Loucy (cell line): ENCODE results near the gene TBL1XR1.
A peak's percentile ranks its signal among the peaks of the same experiment; 100 is the strongest.
"Not testable (repeated sequence)": the region's sequence is repeated elsewhere in the genome, so short reads cannot be mapped to it uniquely, and the experiment has no call there.

Experiments used
- H2AFZ ChIP-seq: fragments of 200-600 bp; sonication (generic); 2 replicates; pipeline ENCODE4 v1.6.0; 2016; ENCODE audit warnings: antibody characterized with exemption, mild to moderate bottlenecking, low read length, moderate library complexity
- H3F3A ChIP-seq: fragments of 200-600 bp; 2 replicates; pipeline ENCODE4 v1.6.0; 2016; ENCODE audit warnings: antibody characterized with exemption, low read depth, mild to moderate bottlenecking
- H3K27me3 ChIP-seq: fragments of 200-600 bp; sonication (generic); 2 replicates; pipeline ENCODE4 v1.6.1; 2014; ENCODE audit warnings: low read length, mild to moderate bottlenecking; ENCODE audit not compliant: insufficient read depth, poor library complexity, severe bottlenecking
- H3K36me3 ChIP-seq: fragments of 200-600 bp; sonication (generic); 2 replicates; pipeline ENCODE4 v1.6.1; 2016; ENCODE audit warnings: low read length; ENCODE audit not compliant: insufficient read depth
- H3K4me1 ChIP-seq: fragments of 200-600 bp; sonication (generic); 2 replicates; pipeline ENCODE4 v1.5.1; 2014; ENCODE audit warnings: low read length, mild to moderate bottlenecking; ENCODE audit not compliant: insufficient read depth, poor library complexity, severe bottlenecking
- H3K4me2 ChIP-seq: fragments of 200-600 bp; sonication (generic); 2 replicates; pipeline ENCODE4 v1.6.0; 2014; ENCODE audit warnings: antibody characterized with exemption, low read length, low read depth, mild to moderate bottlenecking; ENCODE audit not compliant: poor library complexity, severe bottlenecking
- H3K4me3 ChIP-seq: fragments of 200-600 bp; sonication (generic); 2 replicates; pipeline ENCODE4 v1.5.1; 2014; ENCODE audit warnings: low read length, mild to moderate bottlenecking, mixed read lengths; ENCODE audit not compliant: poor library complexity, severe bottlenecking
- H3K79me2 ChIP-seq: fragments of 200-600 bp; sonication (generic); 2 replicates; pipeline ENCODE4 v1.6.1; 2014; ENCODE audit warnings: low read length; ENCODE audit not compliant: insufficient read depth
- H3K9ac ChIP-seq: fragments of 200-600 bp; sonication (generic); 2 replicates; pipeline ENCODE4 v1.6.0; 2014; ENCODE audit warnings: mild to moderate bottlenecking, low read depth, low read length, moderate library complexity; ENCODE audit not compliant: poor library complexity, severe bottlenecking
- H3K9me2 ChIP-seq: fragments of 200-600 bp; sonication (generic); replicated peaks from 2 replicates; pipeline ENCODE4 v1.6.1; 2016; ENCODE audit warnings: low read depth, low read length, mixed read lengths
- H3K9me3 ChIP-seq: fragments of 200-600 bp; sonication (generic); 2 replicates; pipeline ENCODE4 v1.6.1; 2014; ENCODE audit warnings: mild to moderate bottlenecking, antibody characterized with exemption, low read length, low read depth; ENCODE audit not compliant: insufficient read depth
- H4K20me1 ChIP-seq: fragments of 200-600 bp; sonication (generic); 2 replicates; pipeline ENCODE4 v1.6.0; 2014; ENCODE audit warnings: antibody characterized with exemption, low read length, mild to moderate bottlenecking; ENCODE audit not compliant: insufficient read depth, poor library complexity, severe bottlenecking
- EZH2phosphoT487 ChIP-seq: fragments of 200-600 bp; IDR thresholded peaks from 2 replicates; pipeline ENCODE4 v1.6.1; 2018; ENCODE audit warnings: antibody characterized with exemption, mild to moderate bottlenecking, moderate library complexity, borderline replicate concordance
- TF ChIP-seq, protein P1 (sequence below): fragments of 200-600 bp; sonication (generic); conservative IDR thresholded peaks from 2 replicates; pipeline ENCODE4 v1.5.1; 2014; ENCODE audit warnings: mild to moderate bottlenecking, antibody characterized with exemption, low read length

The TBL1XR1 gene

DNA sequence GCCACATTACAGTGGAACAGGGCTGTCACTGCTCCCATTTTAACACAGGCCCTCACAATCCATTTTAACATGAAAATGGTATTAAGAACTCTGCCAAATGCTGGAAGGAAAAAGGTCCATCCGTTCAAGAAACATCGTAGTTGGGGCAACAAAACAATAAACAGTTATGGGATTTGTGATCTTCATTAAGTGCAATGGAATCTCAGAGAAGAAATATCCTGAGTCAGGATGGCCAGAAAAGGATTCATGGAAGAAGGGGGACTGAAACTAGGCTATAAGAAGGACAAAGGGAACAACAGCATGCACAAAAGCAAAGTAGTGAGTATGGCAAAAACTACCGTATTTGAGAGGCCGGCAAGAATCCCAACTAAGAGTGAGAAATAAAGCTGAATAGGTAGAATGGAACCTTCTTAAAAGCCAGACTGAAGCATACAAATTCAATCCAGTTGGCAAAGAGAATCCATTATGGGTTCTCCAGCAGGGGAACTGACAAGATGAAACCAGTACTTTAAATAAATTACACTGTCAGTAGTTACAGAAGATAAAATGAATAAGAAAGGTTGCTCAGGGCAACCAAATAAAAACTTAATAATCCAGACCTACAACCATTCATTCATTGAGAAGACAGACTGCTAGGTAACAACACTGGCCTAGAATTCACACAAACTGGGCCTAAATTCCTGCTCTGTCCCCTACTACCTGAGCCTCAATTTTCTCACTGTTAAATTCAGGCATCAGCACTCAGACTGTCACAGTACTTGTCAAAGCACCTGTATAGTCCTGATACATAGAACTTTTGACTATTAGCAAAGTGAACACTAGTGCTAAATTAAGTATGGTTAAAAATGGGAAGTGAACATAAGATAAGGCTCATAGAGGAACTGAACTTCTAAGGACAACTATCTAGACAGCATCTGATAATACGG, 6.3 kb downstream of the TBL1XR1 start:
- Histone ChIP-seq H3K27me3 (no peaks in the 10 kb centered on the region), H3K4me1 (peaks cover 55% of the 10 kb centered on the region), H3K9me3 (no peaks in the 10 kb centered on the region), H4K20me1 (peaks cover 95% of the 10 kb centered on the region), H3K4me3 (peak overlapping the region; percentile 94), H3K9me2 (no peaks in the 10 kb centered on the region), H3F3A (no peaks in the 10 kb centered on the region), H3K4me2 (peak overlapping the region; percentile 75), H3K79me2 (peaks cover 100% of the 10 kb centered on the region), H2AFZ (no peak overlapping the region), H3K9ac (peak overlapping the region; percentile 18), H3K36me3 (no peaks in the 10 kb centered on the region; the same call in 1 of the 2 replicates)
- TF ChIP-seq, protein P1, sequence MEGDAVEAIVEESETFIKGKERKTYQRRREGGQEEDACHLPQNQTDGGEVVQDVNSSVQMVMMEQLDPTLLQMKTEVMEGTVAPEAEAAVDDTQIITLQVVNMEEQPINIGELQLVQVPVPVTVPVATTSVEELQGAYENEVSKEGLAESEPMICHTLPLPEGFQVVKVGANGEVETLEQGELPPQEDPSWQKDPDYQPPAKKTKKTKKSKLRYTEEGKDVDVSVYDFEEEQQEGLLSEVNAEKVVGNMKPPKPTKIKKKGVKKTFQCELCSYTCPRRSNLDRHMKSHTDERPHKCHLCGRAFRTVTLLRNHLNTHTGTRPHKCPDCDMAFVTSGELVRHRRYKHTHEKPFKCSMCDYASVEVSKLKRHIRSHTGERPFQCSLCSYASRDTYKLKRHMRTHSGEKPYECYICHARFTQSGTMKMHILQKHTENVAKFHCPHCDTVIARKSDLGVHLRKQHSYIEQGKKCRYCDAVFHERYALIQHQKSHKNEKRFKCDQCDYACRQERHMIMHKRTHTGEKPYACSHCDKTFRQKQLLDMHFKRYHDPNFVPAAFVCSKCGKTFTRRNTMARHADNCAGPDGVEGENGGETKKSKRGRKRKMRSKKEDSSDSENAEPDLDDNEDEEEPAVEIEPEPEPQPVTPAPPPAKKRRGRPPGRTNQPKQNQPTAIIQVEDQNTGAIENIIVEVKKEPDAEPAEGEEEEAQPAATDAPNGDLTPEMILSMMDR = no peak

DNA sequence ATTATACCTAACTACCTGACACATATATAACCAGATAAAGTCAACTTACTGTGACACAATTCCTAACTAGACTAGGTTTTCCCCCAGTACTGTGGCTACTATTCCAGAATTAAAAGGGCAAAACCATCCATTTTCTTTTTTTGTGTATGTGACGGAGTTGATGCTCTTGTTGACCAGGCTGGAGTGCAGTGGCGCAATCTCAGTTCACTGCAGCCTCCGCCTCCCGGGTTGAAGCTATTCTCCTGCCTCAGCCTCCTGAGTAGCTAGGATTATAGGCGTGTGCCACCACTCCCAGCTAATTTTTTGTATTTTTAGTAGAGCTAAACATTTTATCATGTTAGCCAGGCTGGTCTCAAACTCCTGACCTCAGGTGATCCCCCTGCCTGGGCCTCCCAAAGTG, 7.1 kb downstream of the TBL1XR1 start:
- Histone ChIP-seq H3K4me2 (peak overlapping the region; percentile 75), H4K20me1 (peaks cover 96% of the 10 kb centered on the region), H3K4me3 (peak overlapping the region; percentile 94), H3K4me1 (peaks cover 55% of the 10 kb centered on the region), H3K79me2 (peaks cover 100% of the 10 kb centered on the region)
- not testable (repeated sequence) for H3K27me3 ChIP-seq, H3K9me3 ChIP-seq, H3K9ac ChIP-seq, H3F3A ChIP-seq, H3K9me2 ChIP-seq, H2AFZ ChIP-seq, H3K36me3 ChIP-seq

DNA sequence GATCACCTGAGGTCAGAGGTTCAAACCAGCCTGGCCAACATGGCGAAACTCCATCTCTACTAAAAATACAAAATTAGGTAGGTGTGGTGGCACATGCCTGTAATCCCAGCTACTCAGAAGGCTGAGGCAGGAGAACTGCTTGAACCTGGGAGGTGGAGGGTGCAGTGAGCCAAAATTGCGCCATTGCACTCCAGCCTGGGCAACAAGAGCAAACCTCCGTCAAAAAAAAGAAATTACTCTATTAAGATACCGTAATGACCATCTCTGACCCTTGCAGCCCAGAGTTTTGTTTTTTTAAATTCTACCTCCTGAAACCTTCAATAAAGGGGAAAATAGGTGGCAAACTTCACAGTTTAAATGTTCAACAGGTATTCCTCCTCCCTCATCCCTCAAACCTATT, 9.0 kb downstream of the TBL1XR1 start:
- H3F3A ChIP-seq, H3K9me3 ChIP-seq, H3K9ac ChIP-seq, H3K36me3 ChIP-seq, H3K27me3 ChIP-seq, H2AFZ ChIP-seq, H3K9me2 ChIP-seq, H3K4me3 ChIP-seq: not testable (repeated sequence)
- peaks cover 100% of the 10 kb centered on the region for H3K79me2 ChIP-seq
- peak overlapping the region; percentile 38 for H3K4me2 ChIP-seq
- peaks cover 95% of the 10 kb centered on the region for H4K20me1 ChIP-seq
- H3K4me1 ChIP-seq = peaks cover 50% of the 10 kb centered on the region

DNA sequence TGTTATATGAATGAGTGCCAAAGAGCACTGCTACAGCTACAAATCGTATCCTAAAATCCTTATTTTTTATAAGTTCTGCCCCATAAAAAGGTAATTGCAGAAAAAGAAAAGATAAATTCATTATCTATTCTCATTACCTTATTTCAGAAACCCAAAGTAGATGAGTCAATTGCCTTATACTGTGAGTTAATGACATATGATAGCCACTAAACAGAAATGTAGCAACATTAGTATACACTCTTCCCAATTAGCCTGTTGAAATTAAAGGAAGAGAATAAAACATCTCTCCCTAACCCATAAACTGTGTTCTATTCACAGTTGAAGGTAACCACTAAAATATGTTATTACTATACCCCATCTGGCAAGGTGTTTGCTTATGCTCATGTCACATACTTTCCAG, 11.0 kb downstream of the TBL1XR1 start:
- Histone ChIP-seq H3K27me3 (no peaks in the 10 kb centered on the region), H3K4me3 (no peak overlapping the region), H2AFZ (no peak overlapping the region), H4K20me1 (peaks cover 98% of the 10 kb centered on the region), H3F3A (no peaks in the 10 kb centered on the region), H3K4me2 (peak overlapping the region; percentile 63), H3K9ac (no peak overlapping the region), H3K9me3 (no peaks in the 10 kb centered on the region), H3K9me2 (no peaks in the 10 kb centered on the region), H3K36me3 (no peaks in the 10 kb centered on the region; the same call in 1 of the 2 replicates), H3K4me1 (peaks cover 48% of the 10 kb centered on the region), H3K79me2 (peaks cover 100% of the 10 kb centered on the region)
- TF ChIP-seq EZH2phosphoT487 = no peak
- TF ChIP-seq, protein P1 = no peak
